Hepatocyte (in vitro differentiated cells): ENCODE measurements around the gene ERCC6L2. TPM values are rescaled to one million over a fixed set of nuclear protein-coding genes. Genes with fewer than 3 reads are reported as not detected.

ENCODE experiments used
- DNase-seq: peaks from one replicate; pipeline ENCODE4 v3.0.0-alpha.2; 2016; ENCODE audit warnings: low spot score
- H2AFZ ChIP-seq: fragments of 200-600 bp; sonication (generic); 2 replicates; pipeline ENCODE4 v1.6.0; 2016; ENCODE audit warnings: antibody characterized with exemption, mild to moderate bottlenecking
- H3K27ac ChIP-seq: fragments of 200-600 bp; sonication (generic); 2 replicates; pipeline ENCODE4 v1.5.1; 2016; ENCODE audit warnings: mild to moderate bottlenecking
- H3K27me3 ChIP-seq: fragments of 200-600 bp; sonication (generic); 2 replicates; pipeline ENCODE4 v1.6.1; 2016
- H3K36me3 ChIP-seq: fragments of 200-600 bp; sonication (generic); replicated peaks from 2 replicates; pipeline ENCODE4 v1.5.1; 2016; ENCODE audit warnings: low read depth; ENCODE audit not compliant: insufficient read depth
- H3K4me1 ChIP-seq: fragments of 200-600 bp; sonication (generic); 2 replicates; pipeline ENCODE4 v1.5.1; 2016; ENCODE audit warnings: mild to moderate bottlenecking, moderate library complexity; ENCODE audit not compliant: insufficient read depth
- H3K4me2 ChIP-seq: fragments of 200-600 bp; sonication (generic); 2 replicates; pipeline ENCODE4 v1.6.0; 2016
- H3K4me3 ChIP-seq: fragments of 200-600 bp; sonication (generic); 2 replicates; pipeline ENCODE4 v1.5.1; 2016; ENCODE audit warnings: mild to moderate bottlenecking
- H3K79me2 ChIP-seq: fragments of 200-600 bp; sonication (generic); 2 replicates; pipeline ENCODE4 v1.6.0; 2017; ENCODE audit warnings: mild to moderate bottlenecking
- H3K9me2 ChIP-seq: fragments of 200-600 bp; sonication (generic); replicated peaks from 2 replicates; pipeline ENCODE4 v1.6.0; 2017; ENCODE audit warnings: mild to moderate bottlenecking; ENCODE audit not compliant: insufficient read depth
- H3K9me3 ChIP-seq: fragments of 200-600 bp; sonication (generic); 2 replicates; pipeline ENCODE4 v1.5.1; 2016; ENCODE audit warnings: low read depth, mild to moderate bottlenecking
- H4K20me1 ChIP-seq: fragments of 200-600 bp; sonication (generic); 2 replicates; pipeline ENCODE4 v1.6.0; 2016; ENCODE audit warnings: mild to moderate bottlenecking; ENCODE audit not compliant: insufficient read depth, poor library complexity, severe bottlenecking
- EZH2 ChIP-seq: fragments of 200-600 bp; sonication (generic); IDR thresholded peaks from 2 replicates; pipeline ENCODE4 v1.6.1; 2016; ENCODE audit warnings: antibody characterized with exemption, mild to moderate bottlenecking, borderline replicate concordance
- EZH2phosphoT487 ChIP-seq: fragments of 200-600 bp; sonication (generic); IDR thresholded peaks from one replicate; pipeline ENCODE4 v1.6.1; 2018; ENCODE audit warnings: antibody characterized with exemption, mild to moderate bottlenecking, low read depth, moderate library complexity; ENCODE audit not compliant: unreplicated experiment, severe bottlenecking
- WGBS: methylation state at CpG from one replicate; pipeline ENCODE4 v1.1.6; 2016; ENCODE audit warnings: low lambda C conversion rate; ENCODE audit errors: missing lambda C conversion rate; 5-methylcytosine and 5-hydroxymethylcytosine counted together
- polyA plus RNA-seq: library from polyadenylated mRNA; unstranded; fragments of >200 nt; fragmentation: Nextera tagmentation; extraction: Ambion mirVana; gene quantifications from 2 replicates; pipeline ENCODE4 v1.2.1, GENCODE V29; 2016
- total RNA-seq: library from RNA; depleted of rRNA; stranded (reverse); fragments of >200 nt; gene quantifications from 2 replicates; pipeline ENCODE4 v1.2.3, GENCODE V29; 2014
- TF ChIP-seq, protein P1 (sequence below): fragments of 200-600 bp; sonication (generic); IDR thresholded peaks from 2 replicates; pipeline ENCODE4 v1.5.1; 2016; ENCODE audit warnings: antibody characterized with exemption, mild to moderate bottlenecking; ENCODE audit not compliant: poor library complexity

ERCC6L2 gene
- total and polyA plus RNA-seq, 2 experiments from 2014 or later, result 17.6 to 55.7 TPM

DNA sequence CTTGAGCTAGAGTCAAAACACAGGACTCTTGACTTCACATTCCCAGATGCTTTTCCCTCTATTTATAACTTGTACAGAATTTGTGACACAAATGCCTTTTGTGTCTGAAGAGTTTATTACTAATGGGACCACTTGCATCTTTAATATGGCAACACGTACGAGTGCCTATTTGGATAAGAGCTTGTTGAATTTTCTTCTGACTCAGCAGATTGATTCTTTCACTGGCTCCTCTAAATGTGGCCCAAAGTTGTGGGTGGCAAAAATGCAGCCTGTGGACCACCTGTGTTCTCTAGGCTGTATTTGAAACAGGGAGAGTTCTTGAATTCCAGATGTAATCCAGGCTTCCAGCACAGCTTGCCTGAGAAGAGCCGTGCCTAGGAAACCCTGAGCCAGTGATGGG lies 34.1 kb upstream of the ERCC6L2 start:
- DNase-seq, result no peak
- Histone ChIP-seq H3K4me1 (no peaks in the 10 kb centered on the region), H3K4me3 (no peak overlapping the region), H3K4me2 (no peak overlapping the region), H3K9me3 (no peaks in the 10 kb centered on the region), H3K36me3 (no peaks in the 10 kb centered on the region), H3K27me3 (no peaks in the 10 kb centered on the region), H3K27ac (no peak overlapping the region), H4K20me1 (no peaks in the 10 kb centered on the region), H3K79me2 (no peaks in the 10 kb centered on the region), H2AFZ (no peak overlapping the region), H3K9me2 (no peaks in the 10 kb centered on the region)
- 79% methylated on average over 3 of the region's 3 CpGs for WGBS
- no peak for TF ChIP-seq EZH2
- no peak for TF ChIP-seq EZH2phosphoT487
- TF ChIP-seq, protein P1, sequence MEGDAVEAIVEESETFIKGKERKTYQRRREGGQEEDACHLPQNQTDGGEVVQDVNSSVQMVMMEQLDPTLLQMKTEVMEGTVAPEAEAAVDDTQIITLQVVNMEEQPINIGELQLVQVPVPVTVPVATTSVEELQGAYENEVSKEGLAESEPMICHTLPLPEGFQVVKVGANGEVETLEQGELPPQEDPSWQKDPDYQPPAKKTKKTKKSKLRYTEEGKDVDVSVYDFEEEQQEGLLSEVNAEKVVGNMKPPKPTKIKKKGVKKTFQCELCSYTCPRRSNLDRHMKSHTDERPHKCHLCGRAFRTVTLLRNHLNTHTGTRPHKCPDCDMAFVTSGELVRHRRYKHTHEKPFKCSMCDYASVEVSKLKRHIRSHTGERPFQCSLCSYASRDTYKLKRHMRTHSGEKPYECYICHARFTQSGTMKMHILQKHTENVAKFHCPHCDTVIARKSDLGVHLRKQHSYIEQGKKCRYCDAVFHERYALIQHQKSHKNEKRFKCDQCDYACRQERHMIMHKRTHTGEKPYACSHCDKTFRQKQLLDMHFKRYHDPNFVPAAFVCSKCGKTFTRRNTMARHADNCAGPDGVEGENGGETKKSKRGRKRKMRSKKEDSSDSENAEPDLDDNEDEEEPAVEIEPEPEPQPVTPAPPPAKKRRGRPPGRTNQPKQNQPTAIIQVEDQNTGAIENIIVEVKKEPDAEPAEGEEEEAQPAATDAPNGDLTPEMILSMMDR, result no peak

DNA sequence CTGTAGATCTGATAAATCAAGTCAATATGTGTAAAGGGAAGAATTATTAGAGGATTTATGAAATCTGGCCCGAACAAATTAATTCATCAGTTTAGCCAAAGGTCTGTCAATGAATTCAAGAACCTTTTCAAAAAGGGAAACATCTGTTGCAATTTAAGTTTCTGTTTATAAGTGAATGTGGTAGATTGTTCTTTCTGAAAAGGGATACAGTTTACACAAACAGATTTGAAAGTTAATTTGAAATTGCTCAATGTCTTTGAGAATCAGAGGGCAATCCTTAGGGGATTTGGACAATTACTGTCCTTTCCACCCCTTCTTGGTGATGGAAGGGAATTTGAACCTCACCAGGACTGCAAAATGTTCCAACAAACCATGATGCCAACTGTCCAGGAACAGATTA lies 29.7 kb upstream of the ERCC6L2 start:
- H3K4me1 ChIP-seq, result no peaks in the 10 kb centered on the region
- TF ChIP-seq EZH2, result no peak
- no peak for TF ChIP-seq EZH2phosphoT487
- TF ChIP-seq, protein P1, result no peak
- no peak overlapping the region for H3K4me3 ChIP-seq
- no peak overlapping the region for H2AFZ ChIP-seq
- no peaks in the 10 kb centered on the region for H3K27me3 ChIP-seq
- WGBS, result 67% methylated on average over 1 of the region's 1 CpG
- H3K9me3 ChIP-seq, result no peaks in the 10 kb centered on the region
- DNase-seq, result no peak
- no peaks in the 10 kb centered on the region for H3K36me3 ChIP-seq
- no peaks in the 10 kb centered on the region for H3K9me2 ChIP-seq
- H3K27ac ChIP-seq, result no peak overlapping the region
- H3K4me2 ChIP-seq, result no peak overlapping the region
- H4K20me1 ChIP-seq, result no peaks in the 10 kb centered on the region
- no peaks in the 10 kb centered on the region for H3K79me2 ChIP-seq

DNA sequence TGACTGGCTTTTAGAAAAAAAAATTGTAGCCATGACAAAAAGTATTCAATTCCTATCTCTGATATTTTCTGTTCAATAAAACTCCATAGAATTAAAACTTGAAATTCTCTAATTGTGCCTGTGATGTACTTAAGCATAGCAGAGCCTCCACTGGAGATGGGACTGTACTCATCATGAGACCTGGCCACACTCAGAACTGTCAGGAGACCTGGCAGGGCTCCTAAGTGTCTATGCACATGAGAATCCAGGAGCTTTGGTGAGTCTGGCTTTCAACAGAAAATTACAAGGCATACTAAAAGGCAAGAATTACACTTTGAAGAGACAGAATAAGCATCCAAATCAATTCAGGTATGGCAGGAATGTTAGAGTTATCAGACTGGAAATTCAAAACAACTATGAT lies 26.7 kb upstream of the ERCC6L2 start:
- Histone ChIP-seq H3K36me3 (no peaks in the 10 kb centered on the region), H3K4me3 (no peak overlapping the region), H3K9me3 (no peaks in the 10 kb centered on the region), H3K4me1 (no peaks in the 10 kb centered on the region), H3K27ac (no peak overlapping the region), H3K4me2 (no peak overlapping the region), H3K27me3 (no peaks in the 10 kb centered on the region), H3K79me2 (no peaks in the 10 kb centered on the region), H4K20me1 (no peaks in the 10 kb centered on the region), H3K9me2 (no peaks in the 10 kb centered on the region), H2AFZ (no peak overlapping the region)
- DNase-seq, result no peak
- TF ChIP-seq EZH2 (no peak), EZH2phosphoT487 (no peak)
- TF ChIP-seq, protein P1, result no peak
